HCT116 (cell line): Measurements from ENCODE around the gene MTM1. TPM values are rescaled to one million over a fixed set of nuclear protein-coding genes. Genes with fewer than 3 reads are reported as not detected.

Experiments
- ATAC-seq: fragments of 200-7000 bp; cut with Tn5 transposase; 2 replicates; pipeline ENCODE4 v1.9.1; 2020; ENCODE audit warnings: mild to moderate bottlenecking, moderate library complexity
- BruUV-seq: library from RNA; stranded (reverse); fragments of 400-500 nt; replicated peaks from 2 replicates; lab custom pipeline; 2021; lab: Mats Ljungman, UMichigan
- CTCF ChIA-PET: fragments of 300-600 bp; sonication (Branson Sonifier 250); formaldehyde crosslinking; loops from one replicate; lab custom pipeline; 2021; ENCODE audit warnings: antibody characterized with exemption; lab: Charles Lee
- POLR2A ChIA-PET: fragments of 300-600, 350-600 bp; sonication (Branson Sonifier 250); formaldehyde crosslinking; loops from one replicate; lab custom pipeline; 2021; ENCODE audit warnings: antibody characterized with exemption; lab: Charles Lee
- RAD21 ChIA-PET, 2 experiments: fragments of 300-600 bp; sonication (Branson Sonifier 250); formaldehyde crosslinking; loops; one replicate each; lab custom pipeline; 2023; ENCODE audit warnings: low total read pairs in 2 of 2; ENCODE audit not compliant: uncharacterized antibody in 2 of 2, unreplicated experiment in 2 of 2, low non-redundant PET in 1 of 2; lab: Charles Lee
- DNase-seq: peaks from one replicate; pipeline ENCODE4 v3.0.0-alpha.2; 2010; ENCODE audit warnings: low read depth, low spot score
- H2AFZ ChIP-seq: fragments of 200-600 bp; shearing (Covaris generic), sonication (generic); 2 replicates; pipeline ENCODE4 v1.6.1; 2017; ENCODE audit warnings: low read depth, mixed run types, mixed read lengths, antibody characterized with exemption, low read length; ENCODE audit not compliant: poor library complexity, severe bottlenecking
- H3K27ac ChIP-seq: 2 replicates; pipeline ENCODE4 v1.5.1; 2012; ENCODE audit warnings: low read depth, low read length
- H3K27me3 ChIP-seq: fragments of 200-600 bp; sonication (generic); 2 replicates; pipeline ENCODE4 v1.6.1; 2016; ENCODE audit warnings: mixed run types, low read length, mixed read lengths; ENCODE audit not compliant: insufficient read depth
- H3K36me3 ChIP-seq, 2 experiments: fragments of 200-500 bp in 1 of 2; fragments of 200-600 bp in 1 of 2; sonication (Bioruptor generic) in 1 of 2; sonication (generic) in 1 of 2; 2 replicates each; pipeline versions ENCODE4 v1.5.1 to v1.6.1; 2014 to 2016; ENCODE audit warnings: low read length in 2 of 2, inconsistent platforms in 1 of 2, mixed read lengths in 1 of 2, mixed run types in 1 of 2; ENCODE audit not compliant: insufficient read depth in 2 of 2, control insufficient read depth in 1 of 2
- H3K4me1 ChIP-seq, 2 experiments: fragments of 200-600 bp in 1 of 2; sonication (generic) in 1 of 2; 2 replicates each; pipeline versions ENCODE4 v1.5.1 to v1.6.1; 2012 to 2017; ENCODE audit warnings: low read length in 2 of 2, inconsistent platforms in 1 of 2, mild to moderate bottlenecking in 1 of 2, mixed read lengths in 1 of 2, mixed run types in 1 of 2, moderate library complexity in 1 of 2; ENCODE audit not compliant: insufficient read depth in 2 of 2, control insufficient read depth in 1 of 2
- H3K4me2 ChIP-seq: fragments of 200-600 bp; sonication (generic); 2 replicates; pipeline ENCODE4 v1.6.1; 2017; ENCODE audit warnings: mixed run types, low read length, mixed read lengths
- H3K4me3 ChIP-seq, 2 experiments: fragments of 200-600 bp in 1 of 2; sonication (generic) in 1 of 2; replicated peaks in 1 of 2; 2 replicates each; pipeline ENCODE4 v1.5.1; 2011 to 2016; ENCODE audit warnings: low read length in 2 of 2, control low read depth in 1 of 2, low read depth in 1 of 2, mild to moderate bottlenecking in 1 of 2, mixed read lengths in 1 of 2, mixed run types in 1 of 2
- H3K79me2 ChIP-seq: fragments of 200-600 bp; sonication (generic); 2 replicates; pipeline ENCODE4 v1.6.1; 2017; ENCODE audit warnings: mild to moderate bottlenecking, mixed run types, low read length, moderate library complexity, mixed read lengths; ENCODE audit not compliant: insufficient read depth
- H3K9ac ChIP-seq: fragments of 200-600 bp; sonication (generic); 2 replicates; pipeline ENCODE4 v1.6.1; 2016; ENCODE audit warnings: low read length, mixed read lengths
- H3K9me2 ChIP-seq: fragments of 200-600 bp; sonication (generic), shearing (Covaris generic); 2 replicates; pipeline ENCODE4 v1.6.1; 2017; ENCODE audit warnings: mixed run types, mild to moderate bottlenecking, moderate library complexity; ENCODE audit not compliant: insufficient read depth
- H3K9me3 ChIP-seq, 2 experiments: fragments of 200-500 bp in 1 of 2; fragments of 200-600 bp in 1 of 2; sonication (Bioruptor generic) in 1 of 2; sonication (generic) in 1 of 2; 2 replicates each; pipeline ENCODE4 v1.6.1; 2014 to 2017; ENCODE audit warnings: low read length in 2 of 2, mixed read lengths in 2 of 2, inconsistent platforms in 1 of 2, low read depth in 1 of 2, mild to moderate bottlenecking in 1 of 2, mixed run types in 1 of 2, moderate library complexity in 1 of 2; ENCODE audit not compliant: control insufficient read depth in 1 of 2, insufficient read depth in 1 of 2
- H4K20me1 ChIP-seq: fragments of 200-600 bp; sonication (generic), shearing (Covaris generic); 2 replicates; pipeline ENCODE4 v1.6.1; 2017; ENCODE audit warnings: mixed run types, mild to moderate bottlenecking, moderate library complexity; ENCODE audit not compliant: insufficient read depth
- CEBPB ChIP-seq: IDR thresholded peaks from 2 replicates; pipeline ENCODE4 v1.6.1; 2012; ENCODE audit warnings: low read depth
- ELF1 ChIP-seq: IDR thresholded peaks from 2 replicates; pipeline ENCODE4 v1.6.1; 2012; ENCODE audit warnings: low read depth, borderline replicate concordance
- EZH2 ChIP-seq: fragments of 200-600 bp; sonication (generic); IDR thresholded peaks from 2 replicates; pipeline ENCODE4 v1.6.1; 2017; ENCODE audit warnings: antibody characterized with exemption, mixed run types
- EZH2phosphoT487 ChIP-seq: fragments of 200-600 bp; IDR thresholded peaks from 2 replicates; pipeline ENCODE4 v1.6.1; 2018; ENCODE audit warnings: antibody characterized with exemption, borderline replicate concordance
- FOSL1 ChIP-seq: IDR thresholded peaks from 2 replicates; pipeline ENCODE4 v1.6.1; 2012; ENCODE audit warnings: low read depth
- JUND ChIP-seq: IDR thresholded peaks from 2 replicates; pipeline ENCODE4 v1.6.1; 2012
- MAX ChIP-seq: IDR thresholded peaks from 2 replicates; pipeline ENCODE4 v1.6.1; 2012
- POLR2AphosphoS5 ChIP-seq: IDR thresholded peaks from 2 replicates; pipeline ENCODE4 v1.6.1; 2011; ENCODE audit warnings: mild to moderate bottlenecking, low read depth, low read length, moderate library complexity
- RAD21 ChIP-seq: IDR thresholded peaks from 2 replicates; pipeline ENCODE4 v1.6.1; 2012; ENCODE audit warnings: low read depth, mild to moderate bottlenecking
- SIN3A ChIP-seq: IDR thresholded peaks from 2 replicates; pipeline ENCODE4 v1.6.1; 2012; ENCODE audit warnings: low read depth
- SP1 ChIP-seq: IDR thresholded peaks from 2 replicates; pipeline ENCODE4 v1.6.1; 2012; ENCODE audit warnings: low read depth
- SRF ChIP-seq: IDR thresholded peaks from 2 replicates; pipeline ENCODE4 v1.6.1; 2012; ENCODE audit warnings: low read depth
- TCF7L2 ChIP-seq: IDR thresholded peaks from 2 replicates; pipeline ENCODE4 v1.7.0; 2011; ENCODE audit warnings: borderline replicate concordance, inconsistent platforms; ENCODE audit not compliant: insufficient read depth, insufficient read length; ENCODE audit errors: extremely low read depth
- YY1 ChIP-seq: IDR thresholded peaks from 2 replicates; pipeline ENCODE4 v1.6.1; 2011; ENCODE audit warnings: low read length, low read depth, moderate library complexity, mild to moderate bottlenecking; ENCODE audit not compliant: insufficient replicate concordance; ENCODE audit errors: extremely low read depth
- ZBTB33 ChIP-seq: IDR thresholded peaks from 2 replicates; pipeline ENCODE4 v1.6.1; 2011; ENCODE audit warnings: mild to moderate bottlenecking, low read length, moderate library complexity; ENCODE audit not compliant: insufficient replicate concordance; ENCODE audit errors: extremely low read depth
- intact Hi-C: fragments of 100-400 bp; cut with micrococcal nuclease; formaldehyde crosslinking; loops from 2 replicates; pipeline ENCODE4 v1.10.0; 2022
- total RNA-seq: library from RNA; stranded (reverse); gene quantifications from one replicate; pipeline ENCODE4 v1.2.1, GENCODE V29; 2021; ENCODE audit not compliant: unreplicated experiment

Gene MTM1
- total RNA-seq, 1 experiment from 2014 or later = 6.5 TPM

- TF ChIP-seq ZBTB33 (no peak), SP1 (no peak), CEBPB (no peak), RAD21 (no peak), YY1 (no peak), JUND (no peak), EZH2 (no peak)
These were observed 48.4 kb downstream of the MTM1 start (continued) for GRCh38 chrX:150616863-150617198.

- BruUV-seq = no TSS peak
- POLR2A ChIA-PET = no interaction called here
- no peak overlapping the region for H3K27ac ChIP-seq
These were observed 53.2 kb downstream of the MTM1 start for GRCh38 chrX:150621652-150622051.

More at GRCh38 chrX:150621652-150622051, 53.2 kb downstream of the MTM1 start:
- ChIA-PET RAD21 (no interaction called here), CTCF (no interaction called here)
- ATAC-seq (no peak), DNase-seq (no peak)
- Histone ChIP-seq H4K20me1 (no peaks in the 10 kb centered on the region), H3K4me2 (no peak overlapping the region)
- TF ChIP-seq SIN3A (no peak), POLR2AphosphoS5 (no peak), TCF7L2 (no peak), RAD21 (no peak), EZH2phosphoT487 (no peak), MAX (no peak), FOSL1 (no peak), ELF1 (no peak), SRF (no peak), SP1 (no peak)
- TF ChIP-seq, all 23 proteins: peak for 0
- Histone ChIP-seq H3K27me3 (no peaks in the 10 kb centered on the region), H3K9me2 (no peaks in the 10 kb centered on the region), H3K36me3 (no peaks in the 10 kb centered on the region), H3K79me2 (no peaks in the 10 kb centered on the region), H3K4me1 (no peaks in the 10 kb centered on the region), H3K9ac (no peak overlapping the region), H2AFZ (no peak overlapping the region), H3K9me3 (no peaks in the 10 kb centered on the region), H3K4me3 (no peak overlapping the region)
- intact Hi-C loops = no loop called here
